ENCODE results near the gene VPS13C. TPM values are rescaled to one million over a fixed set of nuclear protein-coding genes. Genes with fewer than 3 reads are reported as not detected.
A peak's percentile ranks its signal among the peaks of the same experiment; 100 is the strongest.

VPS13C gene
- total RNA-seq, 2 experiments from 2014 or later = 69.7 to 73.2 TPM

DNA sequence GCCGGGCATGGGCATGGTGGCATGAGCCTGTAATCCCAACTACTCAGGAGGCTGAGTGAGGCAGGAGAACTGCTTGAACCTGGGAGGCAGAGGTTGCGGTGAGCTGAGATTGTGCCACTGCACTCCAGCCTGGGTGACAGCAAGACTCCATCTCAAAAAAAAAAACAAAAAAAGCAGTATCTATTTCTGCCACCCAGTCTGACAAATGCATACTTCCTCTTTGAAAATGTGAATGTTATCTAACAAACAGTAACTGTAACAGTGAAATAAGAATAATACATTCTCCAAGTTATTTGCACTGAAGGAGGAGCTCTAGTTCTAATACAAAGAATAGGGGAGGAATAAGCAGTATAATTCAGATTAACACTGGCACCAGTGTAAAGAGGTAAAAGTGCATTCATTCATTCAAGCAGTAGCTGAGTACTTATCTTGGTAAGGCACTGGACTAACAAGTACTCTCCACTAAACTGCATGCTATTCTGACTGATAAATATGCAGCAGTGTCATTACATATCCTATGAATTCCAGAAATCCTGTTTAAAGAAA lies 12.9 kb downstream of the VPS13C start:
- H3K4me3 Mint-ChIP-seq = no peak overlapping the region
- POLR2A ChIA-PET = interaction anchor here (1.0 kb wide), 1 partner anchor 13 kb away, joined by 4 read pairs; the partner anchor contains the start of gene VPS13C
- TF ChIP-seq, protein P1, sequence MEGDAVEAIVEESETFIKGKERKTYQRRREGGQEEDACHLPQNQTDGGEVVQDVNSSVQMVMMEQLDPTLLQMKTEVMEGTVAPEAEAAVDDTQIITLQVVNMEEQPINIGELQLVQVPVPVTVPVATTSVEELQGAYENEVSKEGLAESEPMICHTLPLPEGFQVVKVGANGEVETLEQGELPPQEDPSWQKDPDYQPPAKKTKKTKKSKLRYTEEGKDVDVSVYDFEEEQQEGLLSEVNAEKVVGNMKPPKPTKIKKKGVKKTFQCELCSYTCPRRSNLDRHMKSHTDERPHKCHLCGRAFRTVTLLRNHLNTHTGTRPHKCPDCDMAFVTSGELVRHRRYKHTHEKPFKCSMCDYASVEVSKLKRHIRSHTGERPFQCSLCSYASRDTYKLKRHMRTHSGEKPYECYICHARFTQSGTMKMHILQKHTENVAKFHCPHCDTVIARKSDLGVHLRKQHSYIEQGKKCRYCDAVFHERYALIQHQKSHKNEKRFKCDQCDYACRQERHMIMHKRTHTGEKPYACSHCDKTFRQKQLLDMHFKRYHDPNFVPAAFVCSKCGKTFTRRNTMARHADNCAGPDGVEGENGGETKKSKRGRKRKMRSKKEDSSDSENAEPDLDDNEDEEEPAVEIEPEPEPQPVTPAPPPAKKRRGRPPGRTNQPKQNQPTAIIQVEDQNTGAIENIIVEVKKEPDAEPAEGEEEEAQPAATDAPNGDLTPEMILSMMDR (IDR thresholded peaks at IDR 0.05) = no peak
- H3K27me3 Mint-ChIP-seq = no peaks in the 10 kb centered on the region
- H3K9me3 Mint-ChIP-seq = peaks cover 2% of the 10 kb centered on the region
- peaks cover 53% of the 10 kb centered on the region for H3K4me1 Mint-ChIP-seq (ENCODE audit: low read depth)
- no peak overlapping the region for H3K27ac Mint-ChIP-seq
- ATAC-seq (ENCODE audit: poor library complexity) = no peak
- H3K27me3 ChIP-seq (ENCODE audit: control insufficient read depth in 1 of 2, insufficient read depth in 2 of 2, low read length in 2 of 2) = no peaks in the 10 kb centered on the region
- H3K27ac ChIP-seq (ENCODE audit: low read depth in 1 of 2, low read length in 2 of 2) = no peak overlapping the region
- CTCF ChIA-PET = interaction anchor here (1.2 to 1.4 kb wide), 2 partner anchors 12 to 13 kb away, joined by 3 read pairs; partner anchors contain the start of gene VPS13C
- H3K4me1 ChIP-seq (ENCODE audit: insufficient read depth, low read length) = peaks cover 3% of the 10 kb centered on the region
- intact Hi-C loops (cut with DNase I, micrococcal nuclease) = no loop called here
- H3K36me3 Mint-ChIP-seq (ENCODE audit: low read depth) = peaks cover 19% of the 10 kb centered on the region
- H3K36me3 ChIP-seq (ENCODE audit: insufficient read depth, low read length) = no peaks in the 10 kb centered on the region
- H3K4me3 ChIP-seq (ENCODE audit: low read length) = no peak overlapping the region
- no peak for DNase-seq
- H3K9me3 ChIP-seq (ENCODE audit: control insufficient read depth in 1 of 2, insufficient read depth in 1 of 2, low read length in 2 of 2) = no peaks in the 10 kb centered on the region

DNA sequence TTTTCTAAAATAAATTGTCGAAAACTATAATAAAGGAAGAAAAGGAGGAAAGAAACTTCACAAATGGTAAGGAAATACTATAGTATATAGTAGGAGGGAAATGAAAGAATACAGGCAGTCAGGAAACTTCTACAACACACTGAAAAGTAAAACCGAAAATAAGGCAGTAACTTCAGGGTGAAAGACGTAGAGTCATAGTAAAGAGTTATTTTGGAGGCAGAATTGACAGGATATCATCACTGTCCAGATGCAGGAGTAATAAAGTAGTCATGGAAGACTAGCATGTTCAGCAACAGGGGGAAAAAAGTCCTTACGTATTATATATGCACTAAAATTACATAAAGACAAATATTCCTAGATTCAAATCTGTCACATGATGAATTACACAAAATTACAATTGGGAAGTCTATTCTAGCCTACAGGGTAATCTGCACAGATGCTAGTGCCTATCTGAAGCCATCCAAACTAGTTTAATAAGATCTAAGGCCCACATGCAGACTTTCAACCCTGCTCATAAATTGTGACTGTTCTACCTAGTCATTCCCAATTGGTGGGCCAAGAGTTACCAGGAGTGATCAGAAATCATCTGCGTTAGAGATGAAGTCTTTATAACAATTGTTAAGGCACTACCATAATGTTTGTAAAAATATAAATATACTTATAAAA lies 14.0 kb downstream of the VPS13C start:
- Histone ChIP-seq H3K36me3 (ENCODE audit: insufficient read depth, low read length) (peaks cover 2% of the 10 kb centered on the region), H3K27me3 (ENCODE audit: control insufficient read depth in 1 of 2, insufficient read depth in 2 of 2, low read length in 2 of 2) (no peaks in the 10 kb centered on the region), H3K9me3 (ENCODE audit: control insufficient read depth in 1 of 2, insufficient read depth in 1 of 2, low read length in 2 of 2) (no peaks in the 10 kb centered on the region), H3K27ac (ENCODE audit: low read depth in 1 of 2, low read length in 2 of 2) (no peak overlapping the region), H3K4me1 (ENCODE audit: insufficient read depth, low read length) (peaks cover 3% of the 10 kb centered on the region), H3K4me3 (ENCODE audit: low read length) (no peak overlapping the region)
- peak in 1 of 14 experiments; percentile 28 for DNase-seq
- peak overlapping the region; percentile 12 for H3K27ac Mint-ChIP-seq
- TF ChIP-seq, protein P1 (IDR thresholded peaks at IDR 0.05) = no peak
- ChIA-PET CTCF (interaction anchor here (1.4 to 2.2 kb wide), 2 partner anchors 14 kb away, joined by 3 to 11 read pairs; partner anchors contain the start of gene VPS13C), POLR2A (no interaction called here)
- H3K36me3 Mint-ChIP-seq (ENCODE audit: low read depth) = peaks cover 21% of the 10 kb centered on the region
- H3K27me3 Mint-ChIP-seq = no peaks in the 10 kb centered on the region
- H3K9me3 Mint-ChIP-seq = peaks cover 2% of the 10 kb centered on the region
- H3K4me3 Mint-ChIP-seq = peak overlapping the region; percentile 28
- peaks cover 43% of the 10 kb centered on the region for H3K4me1 Mint-ChIP-seq (ENCODE audit: low read depth)
- intact Hi-C loops (cut with DNase I, micrococcal nuclease) = no loop called here
- ATAC-seq (ENCODE audit: poor library complexity) = no peak

DNA sequence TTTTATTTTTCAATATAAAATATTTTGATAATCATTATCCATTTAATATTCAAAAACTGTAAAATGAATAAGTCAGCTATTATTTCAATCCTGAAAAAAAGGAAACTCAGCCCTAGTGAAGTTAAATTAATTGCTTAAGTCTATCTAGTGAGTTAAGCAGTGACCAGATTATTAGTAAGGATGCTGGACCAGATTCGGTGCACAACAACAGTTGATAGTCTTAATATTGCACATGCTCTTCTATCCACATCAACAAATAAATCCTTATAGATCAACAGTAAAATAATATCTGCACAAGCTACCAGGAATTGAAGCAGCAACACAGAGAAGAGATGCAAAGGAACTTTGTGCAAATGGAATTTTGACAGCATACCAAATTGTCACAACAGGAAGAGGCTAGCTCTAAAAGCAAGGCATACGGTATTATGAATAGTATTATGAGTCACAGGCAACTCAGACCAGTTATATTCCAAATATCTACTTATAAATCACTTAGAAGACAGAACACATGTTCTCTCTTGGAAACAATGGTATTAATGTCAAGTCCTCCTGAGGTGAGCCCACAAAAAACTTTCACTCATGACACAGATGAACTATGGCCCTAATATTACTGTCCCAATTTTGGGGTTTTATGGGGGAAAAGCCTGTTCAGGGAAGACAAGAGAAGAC lies 24.9 kb downstream of the VPS13C start:
- ATAC-seq (ENCODE audit: poor library complexity) (no peak), DNase-seq (no peak)
- ChIA-PET CTCF (interaction anchor here (0.6 to 1.3 kb wide), 2 partner anchors 12 to 91 kb away, joined by 3 read pairs; no protein-coding TSS in a partner anchor), POLR2A (interaction anchor here (1.5 kb wide), 1 partner anchor 25 kb away, joined by 8 read pairs; the partner anchor contains the start of gene VPS13C)
- Histone ChIP-seq H3K27me3 (ENCODE audit: control insufficient read depth in 1 of 2, insufficient read depth in 2 of 2, low read length in 2 of 2) (no peaks in the 10 kb centered on the region), H3K4me3 (ENCODE audit: low read length) (no peak overlapping the region), H3K27ac (ENCODE audit: low read depth in 1 of 2, low read length in 2 of 2) (no peak overlapping the region), H3K4me1 (ENCODE audit: insufficient read depth, low read length) (no peaks in the 10 kb centered on the region), H3K36me3 (ENCODE audit: insufficient read depth, low read length) (peaks cover 25% of the 10 kb centered on the region), H3K9me3 (ENCODE audit: control insufficient read depth in 1 of 2, insufficient read depth in 1 of 2, low read length in 2 of 2) (no peaks in the 10 kb centered on the region)
- Mint-ChIP-seq H3K4me3 (no peak overlapping the region), H3K27ac (no peak overlapping the region), H3K9me3 (no peaks in the 10 kb centered on the region), H3K36me3 (ENCODE audit: low read depth) (peaks cover 62% of the 10 kb centered on the region), H3K27me3 (no peaks in the 10 kb centered on the region), H3K4me1 (ENCODE audit: low read depth) (peaks cover 21% of the 10 kb centered on the region)
- TF ChIP-seq, protein P1 (IDR thresholded peaks at IDR 0.05) = no peak
- intact Hi-C loops (cut with DNase I, micrococcal nuclease) = no loop called here

Measured in CD4-positive, alpha-beta T cell (primary cell).